GM21723 (cell line): ENCODE data around the gene ZNF629.

Experiments used
- ATAC-seq: cut with Tn5 transposase; IDR thresholded peaks from one replicate; pipeline ENCODE4 v1.9.1; 2021; ENCODE audit warnings: mild to moderate bottlenecking, moderate library complexity; ENCODE audit not compliant: unreplicated experiment

The ZNF629 gene

DNA sequence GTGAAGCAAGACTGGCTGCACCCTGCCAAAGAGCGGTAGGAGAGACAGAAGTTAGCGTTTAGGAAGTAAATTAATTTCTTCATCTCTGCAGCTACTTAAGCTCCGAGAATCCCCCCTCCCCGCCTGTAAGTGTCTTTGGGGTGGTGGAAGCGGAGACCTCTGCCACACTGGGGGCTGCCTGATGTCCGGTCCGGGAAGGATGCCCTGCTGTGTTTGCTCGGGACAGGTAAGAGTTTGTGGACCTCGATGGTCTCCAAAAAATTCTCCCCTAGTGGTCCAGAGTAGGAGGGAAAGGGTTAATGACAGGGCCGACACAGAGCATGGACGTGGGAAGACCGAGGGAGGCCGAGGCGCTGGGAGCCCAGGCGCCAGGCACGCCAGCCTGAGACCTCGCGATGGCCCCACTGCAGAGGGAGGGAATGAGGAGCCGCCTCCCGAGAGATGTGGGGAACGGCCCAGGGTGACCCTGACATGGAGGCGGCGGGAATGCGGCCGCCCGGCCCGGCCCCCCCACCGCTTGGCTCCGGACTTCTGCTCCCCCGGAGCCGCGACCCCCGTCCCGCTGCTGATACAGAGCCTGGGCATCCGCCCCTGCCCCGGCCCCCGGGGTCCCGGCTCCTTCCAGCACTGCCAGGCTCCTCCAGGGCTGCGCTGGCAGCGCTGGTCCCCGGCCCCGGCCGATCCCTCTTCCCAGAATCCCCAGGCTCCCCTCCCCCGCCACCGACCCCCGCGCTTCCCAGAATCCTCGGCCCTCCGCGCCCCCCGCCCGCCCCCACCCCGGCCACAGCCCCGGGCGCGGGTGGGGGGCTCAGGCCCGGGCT is 680 bp downstream of the ZNF629 start:
- no peak for ATAC-seq

- no peak for ATAC-seq
Measured at GRCh38 chr16:30785126-30786106, 1.6 kb downstream of the ZNF629 start.

DNA sequence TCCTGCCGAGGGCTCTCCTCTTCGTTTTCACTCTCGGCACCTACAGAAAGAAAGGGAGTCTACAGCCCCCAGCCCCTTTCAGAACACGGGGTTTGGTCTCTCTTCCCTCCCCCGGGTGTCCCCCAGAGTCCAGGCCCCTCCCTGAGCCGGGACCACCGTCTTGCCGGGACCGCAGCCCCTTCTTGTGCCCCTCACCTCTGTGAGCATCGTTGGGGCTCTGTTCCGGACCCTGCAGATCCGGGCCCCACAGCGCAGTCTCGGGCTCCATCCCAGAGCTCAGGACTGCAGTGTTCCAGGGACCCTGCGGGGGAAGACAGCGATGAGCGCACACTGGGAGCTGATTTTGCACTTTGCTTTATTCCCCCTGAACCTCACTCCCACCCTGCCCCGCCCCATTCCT is 2.8 kb downstream of the ZNF629 start:
- ATAC-seq, result no peak

DNA sequence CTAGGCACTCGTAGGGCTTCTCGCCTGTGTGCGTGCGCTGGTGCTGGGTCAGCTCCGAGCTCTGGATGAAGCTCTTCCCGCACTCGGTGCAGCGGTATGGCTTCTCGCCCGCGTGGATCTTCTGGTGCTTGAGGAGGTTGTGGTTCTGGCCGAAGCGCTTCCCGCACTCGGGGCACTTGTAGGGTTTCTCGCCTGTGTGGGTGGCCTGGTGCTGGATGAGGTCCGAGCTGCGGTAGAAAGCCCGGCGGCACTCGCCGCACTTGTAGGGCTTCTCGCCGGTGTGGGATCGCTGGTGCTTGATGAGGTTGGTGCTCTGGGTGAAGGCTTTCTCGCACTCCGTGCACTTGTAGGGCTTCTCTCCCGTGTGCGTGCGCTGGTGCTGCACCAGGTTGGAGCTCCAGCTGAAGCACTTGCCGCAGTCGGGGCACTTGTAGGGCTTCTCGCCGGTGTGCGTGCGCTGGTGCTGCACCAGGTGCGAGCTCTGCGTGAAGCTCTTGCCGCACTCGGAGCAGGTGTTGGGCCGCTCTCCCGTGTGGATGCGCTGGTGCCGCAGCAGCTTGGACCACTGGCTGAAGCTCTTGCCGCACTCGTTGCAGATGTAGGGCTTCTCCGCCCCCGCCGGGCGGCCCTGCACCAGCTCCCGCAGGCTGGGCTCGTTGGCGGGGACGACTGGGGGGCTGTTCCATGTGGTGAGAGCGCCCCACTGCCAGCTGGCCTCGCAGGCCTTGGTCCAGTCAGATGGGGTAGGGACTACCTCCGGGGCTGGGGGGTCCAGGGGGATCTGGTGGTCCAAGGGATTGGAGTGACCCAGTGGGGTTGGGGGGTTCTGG is 3.5 kb downstream of the ZNF629 start:
- ATAC-seq, result no peak

- no peak for ATAC-seq
Measured at GRCh38 chr16:30782486-30783279, 4.3 kb downstream of the ZNF629 start.

DNA sequence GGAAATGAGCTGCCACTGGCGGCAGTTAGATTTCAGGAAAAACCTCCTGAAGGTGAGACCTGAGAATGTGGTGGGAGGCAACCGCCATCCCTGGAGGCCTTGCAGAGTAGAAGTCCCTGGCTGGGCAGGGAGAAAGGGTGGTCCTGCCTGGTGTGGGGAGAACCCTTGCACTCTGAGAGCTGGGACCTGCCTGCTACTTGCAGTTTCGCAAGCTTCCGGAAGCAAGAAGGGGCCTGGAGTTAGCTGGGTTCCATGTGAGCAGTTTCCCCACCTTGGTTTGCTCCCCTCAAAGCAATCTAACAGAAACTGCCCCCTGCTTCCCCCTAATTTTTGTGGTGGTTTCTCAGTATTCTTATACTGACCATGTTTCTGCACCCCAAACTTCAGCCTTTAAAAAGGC is 6.5 kb downstream of the ZNF629 start:
- no peak for ATAC-seq

DNA sequence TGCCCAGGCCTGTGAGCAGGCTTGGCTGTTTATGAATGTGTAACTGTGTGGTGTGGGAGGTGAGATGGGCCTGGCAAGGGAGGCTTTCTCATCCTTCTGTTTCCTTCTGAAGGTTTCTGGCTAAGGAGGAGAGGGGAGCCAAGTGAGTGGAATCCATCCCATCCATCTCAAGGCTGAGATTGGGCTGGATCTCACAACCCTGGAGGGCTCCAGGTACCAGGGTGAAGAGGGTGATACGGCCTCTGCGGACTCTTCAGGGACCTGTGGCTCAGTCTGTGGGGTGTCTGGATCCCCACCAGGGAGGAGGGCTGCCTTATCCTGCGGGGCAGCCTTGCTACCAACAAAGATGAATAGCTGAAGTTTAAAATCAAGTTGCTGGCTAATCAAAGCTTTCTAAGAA is 7.0 kb downstream of the ZNF629 start:
- no peak for ATAC-seq

- no peak for ATAC-seq
Measured at GRCh38 chr16:30779596-30779995, 7.4 kb downstream of the ZNF629 start.

GRCh38 chr16:30778549-30779244 is 8.3 kb downstream of the ZNF629 start:
- no peak for ATAC-seq

GRCh38 chr16:30777591-30778297 is 9.3 kb downstream of the ZNF629 start:
- ATAC-seq, result no peak

GRCh38 chr16:30775392-30776188 is 11.4 kb downstream of the ZNF629 start:
- peak; percentile 65 for ATAC-seq

DNA sequence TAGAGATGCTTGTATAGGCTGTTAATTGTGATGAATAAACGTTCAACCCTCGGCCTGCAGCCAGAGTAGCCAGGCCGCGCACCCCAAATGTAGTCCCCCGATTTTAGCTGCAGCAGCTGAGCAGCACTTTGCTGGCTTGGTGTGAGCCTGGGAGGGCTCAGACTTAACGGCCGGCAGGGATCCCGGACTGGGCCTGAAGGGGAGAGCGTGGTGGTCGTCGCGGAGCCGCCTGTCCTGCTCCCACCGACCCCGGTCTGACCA is 11.9 kb downstream of the ZNF629 start:
- no peak for ATAC-seq

DNA sequence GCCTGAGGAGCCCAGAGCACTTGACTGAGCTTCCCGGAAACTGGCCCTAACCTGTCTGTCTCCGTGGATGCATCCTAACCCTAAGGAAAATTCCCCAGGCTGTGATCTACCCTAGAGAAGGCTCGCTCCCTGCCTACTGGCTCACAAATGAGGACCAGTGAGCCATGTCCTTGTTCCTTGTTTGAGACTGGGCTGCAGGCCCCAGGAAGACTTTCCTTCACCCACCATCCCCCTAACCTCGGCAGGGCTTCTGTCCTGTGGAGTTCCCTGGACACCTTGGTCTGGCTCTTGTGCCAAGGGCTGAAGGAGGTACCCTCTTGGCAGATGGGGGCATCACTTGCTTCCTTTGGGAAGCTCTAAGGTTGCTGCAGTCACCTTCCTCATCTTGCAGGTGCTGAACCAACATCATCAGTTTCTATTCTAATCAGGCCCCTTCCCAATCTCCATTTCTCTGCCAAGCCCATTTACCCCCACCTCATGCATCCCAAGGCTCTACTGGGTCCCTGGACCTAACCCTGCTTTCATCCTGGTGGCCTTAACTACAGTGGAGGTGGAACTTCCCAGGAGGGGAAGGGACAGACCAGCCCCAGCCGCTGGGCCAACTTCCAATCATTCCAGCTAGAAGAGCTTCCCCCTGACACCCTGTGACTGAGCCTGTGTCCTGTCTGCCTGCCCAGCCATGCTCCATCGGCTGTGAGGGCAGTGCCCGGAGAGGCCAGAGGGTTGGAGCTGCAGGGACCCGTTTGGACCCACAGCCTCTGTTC is 12.5 kb downstream of the ZNF629 start:
- no peak for ATAC-seq

DNA sequence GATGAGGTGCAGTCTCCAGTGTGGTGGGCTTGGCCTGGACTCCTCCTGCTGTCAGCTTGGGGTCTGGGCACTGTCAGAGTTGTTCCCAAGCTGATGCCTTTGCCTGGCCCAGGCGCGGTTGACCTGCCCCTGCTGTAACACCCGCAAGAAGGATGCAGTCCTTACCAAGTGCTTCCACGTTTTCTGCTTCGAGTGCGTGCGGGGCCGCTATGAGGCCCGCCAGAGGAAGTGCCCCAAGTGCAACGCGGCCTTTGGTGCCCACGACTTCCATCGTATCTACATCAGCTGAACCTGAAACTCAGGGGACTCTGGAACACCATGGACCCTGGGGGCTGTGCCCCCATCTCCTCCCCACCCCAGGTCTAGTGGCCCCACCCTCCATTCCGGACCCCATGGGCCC is 13.2 kb downstream of the ZNF629 start:
- ATAC-seq, result no peak

DNA sequence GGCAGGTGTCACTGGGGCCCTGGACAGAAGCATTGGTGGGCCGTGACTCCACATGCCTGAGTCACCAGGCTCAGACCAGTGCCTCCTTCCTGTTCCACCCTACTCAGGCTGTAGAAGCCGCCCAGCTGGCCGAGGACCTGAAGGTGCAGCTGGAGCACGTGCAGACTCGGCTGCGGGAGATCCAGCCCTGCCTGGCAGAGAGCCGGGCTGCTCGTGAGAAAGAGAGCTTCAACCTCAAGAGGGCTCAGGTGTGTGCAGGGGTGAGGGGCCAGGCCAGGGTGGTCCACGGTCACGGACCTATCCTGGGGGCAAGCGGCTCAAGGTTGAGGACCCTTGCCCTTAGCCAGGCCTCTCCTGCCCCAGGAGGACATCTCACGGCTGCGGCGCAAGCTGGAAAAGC is 15.3 kb downstream of the ZNF629 start:
- ATAC-seq, result no peak

DNA sequence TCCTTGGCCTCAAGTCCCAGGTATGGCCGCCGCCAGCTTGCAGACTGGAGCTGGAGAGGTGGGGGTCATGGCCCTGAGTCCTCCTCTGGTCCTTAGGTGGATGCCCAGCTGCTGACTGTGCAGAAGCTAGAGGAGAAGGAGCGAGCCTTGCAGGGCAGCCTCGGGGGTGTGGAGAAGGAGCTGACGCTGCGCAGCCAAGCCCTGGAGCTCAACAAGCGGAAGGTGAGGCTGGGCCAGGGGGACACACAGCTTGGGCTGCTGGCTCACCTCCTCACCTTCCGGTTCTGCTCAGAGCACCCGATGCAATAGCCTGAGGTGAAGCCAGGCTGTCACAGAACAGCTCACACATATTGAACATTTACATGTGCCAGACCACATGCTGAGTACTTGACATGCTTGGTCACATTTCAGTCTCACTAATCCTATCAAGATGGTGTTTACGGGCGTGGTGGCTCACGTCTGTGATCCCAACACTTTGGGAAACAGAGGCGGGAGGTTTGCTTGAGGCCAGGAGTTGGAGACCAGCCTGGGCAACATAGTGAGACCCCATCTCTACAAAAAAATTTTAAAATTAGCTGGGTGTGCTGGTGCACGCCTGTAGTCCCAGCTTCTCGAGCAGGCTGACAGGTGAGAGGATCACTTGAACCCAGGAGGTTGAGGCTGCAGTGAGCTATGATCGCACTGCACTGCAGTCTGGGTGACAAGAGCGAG is 17.5 kb downstream of the ZNF629 start:
- no peak for ATAC-seq

DNA sequence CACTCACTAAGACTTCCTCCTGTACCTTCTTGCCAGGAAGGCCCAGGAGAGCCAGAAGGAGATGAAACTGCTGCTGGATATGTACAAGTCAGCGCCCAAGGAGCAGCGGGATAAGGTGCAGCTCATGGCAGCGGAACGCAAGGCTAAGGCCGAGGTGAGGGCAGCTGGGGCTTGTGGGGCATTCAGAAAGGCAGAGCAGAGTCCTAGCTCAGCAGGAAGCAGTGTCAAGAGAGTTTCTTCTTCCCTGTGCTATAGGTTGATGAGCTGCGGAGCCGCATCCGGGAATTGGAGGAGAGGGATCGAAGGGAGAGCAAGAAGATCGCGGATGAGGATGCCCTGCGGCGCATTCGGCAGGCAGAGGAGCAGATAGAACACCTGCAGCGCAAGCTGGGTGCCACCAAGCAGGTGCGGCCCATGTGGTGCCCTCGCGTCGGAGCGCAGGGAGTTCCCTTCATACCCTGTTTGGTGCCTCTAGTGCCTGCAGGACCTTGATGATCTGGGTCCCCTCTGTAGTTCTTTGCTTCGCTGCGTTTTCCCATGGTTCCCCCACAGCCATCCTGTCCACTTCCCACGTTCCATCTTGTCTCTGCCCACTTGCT is 18.3 kb downstream of the ZNF629 start:
- no peak for ATAC-seq
